ENCODE data around the gene DIAPH3.

Gene DIAPH3

GRCh38 chr13:59960683-59961082, 203.0 kb downstream of the DIAPH3 start:
- DNase-seq (ENCODE audit: low read depth) = no peak

- no peak for DNase-seq (ENCODE audit: low read depth)
Observed at GRCh38 chr13:59957438-59957837, 206.3 kb downstream of the DIAPH3 start.

GRCh38 chr13:59954601-59955000, 209.1 kb downstream of the DIAPH3 start:
- no peak for DNase-seq (ENCODE audit: low read depth)

GRCh38 chr13:59951011-59951410, 212.7 kb downstream of the DIAPH3 start:
- DNase-seq (ENCODE audit: low read depth) = no peak

GRCh38 chr13:59950266-59950665, 213.5 kb downstream of the DIAPH3 start:
- no peak for DNase-seq (ENCODE audit: low read depth)

- no peak for DNase-seq (ENCODE audit: low read depth)
Observed at GRCh38 chr13:59948686-59949085, 215.0 kb downstream of the DIAPH3 start.

- no peak for DNase-seq (ENCODE audit: low read depth)
Observed at GRCh38 chr13:59946944-59947343, 216.8 kb downstream of the DIAPH3 start.

GRCh38 chr13:59931621-59932020, 232.1 kb downstream of the DIAPH3 start:
- DNase-seq (ENCODE audit: low read depth) = no peak

GRCh38 chr13:59924256-59924655, 239.5 kb downstream of the DIAPH3 start:
- no peak for DNase-seq (ENCODE audit: low read depth)

- DNase-seq (ENCODE audit: low read depth) = no peak
Observed at GRCh38 chr13:59915252-59915651, 248.5 kb downstream of the DIAPH3 start.

- no peak for DNase-seq (ENCODE audit: low read depth)
Observed at GRCh38 chr13:59914556-59914955, 249.2 kb downstream of the DIAPH3 start.

GRCh38 chr13:59906413-59907049, 257.2 kb downstream of the DIAPH3 start:
- DNase-seq (ENCODE audit: low read depth) = no peak

- no peak for DNase-seq (ENCODE audit: low read depth)
Observed at GRCh38 chr13:59901191-59901590, 262.5 kb downstream of the DIAPH3 start.

- no peak for DNase-seq (ENCODE audit: low read depth)
Observed at GRCh38 chr13:59898066-59898465, 265.7 kb downstream of the DIAPH3 start.

GRCh38 chr13:59893266-59893665, 270.5 kb downstream of the DIAPH3 start:
- DNase-seq (ENCODE audit: low read depth) = no peak

GRCh38 chr13:59891053-59891452, 272.7 kb downstream of the DIAPH3 start:
- DNase-seq (ENCODE audit: low read depth) = no peak

- no peak for DNase-seq (ENCODE audit: low read depth)
Observed at GRCh38 chr13:59890054-59890453, 273.7 kb downstream of the DIAPH3 start.

- no peak for DNase-seq (ENCODE audit: low read depth)
Observed at GRCh38 chr13:59888408-59888807, 275.3 kb downstream of the DIAPH3 start.

- no peak for DNase-seq (ENCODE audit: low read depth)
Observed at GRCh38 chr13:59885076-59885475, 278.7 kb downstream of the DIAPH3 start.

GRCh38 chr13:59883885-59884284, 279.8 kb downstream of the DIAPH3 start:
- DNase-seq (ENCODE audit: low read depth) = no peak

- no peak for DNase-seq (ENCODE audit: low read depth)
Observed at GRCh38 chr13:59880468-59880867, 283.3 kb downstream of the DIAPH3 start.

GRCh38 chr13:59879281-59879680, 284.4 kb downstream of the DIAPH3 start:
- no peak for DNase-seq (ENCODE audit: low read depth)

- DNase-seq (ENCODE audit: low read depth) = no peak
Observed at GRCh38 chr13:59877933-59878332, 285.8 kb downstream of the DIAPH3 start.

- DNase-seq (ENCODE audit: low read depth) = no peak
Observed at GRCh38 chr13:59874973-59875372, 288.8 kb downstream of the DIAPH3 start.

- DNase-seq (ENCODE audit: low read depth) = no peak
Observed at GRCh38 chr13:59873856-59874255, 289.9 kb downstream of the DIAPH3 start.
